Kidney tubule cell (primary cell): Measurements from ENCODE around the gene ARHGAP26.

ENCODE experiments used
- DNase-seq: peaks from one replicate; pipeline ENCODE4 v3.0.0-alpha.2; 2018; ENCODE audit warnings: low spot score

The ARHGAP26 gene

GRCh38 chr5:143165049-143165880 lies 395.1 kb downstream of the ARHGAP26 start:
- DNase-seq = no peak

DNA sequence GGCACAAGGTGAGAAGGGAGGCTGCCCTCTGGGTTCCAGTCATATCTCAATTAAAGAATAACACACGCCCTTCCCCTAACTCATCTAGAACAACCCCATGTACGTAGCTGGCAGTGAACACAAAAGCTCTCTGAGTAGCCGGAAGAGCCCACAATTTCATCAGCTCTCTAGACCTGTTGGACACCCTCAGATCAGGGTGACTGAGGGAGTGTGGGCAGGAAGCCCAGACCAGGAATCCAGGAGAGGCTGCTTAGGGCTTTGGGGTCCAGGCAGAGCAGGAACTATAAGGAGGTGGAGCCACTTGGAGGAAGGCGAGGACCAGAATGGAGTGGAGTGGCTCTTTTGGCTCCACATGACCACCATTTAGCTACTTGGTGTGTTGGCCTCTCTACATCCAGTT lies 395.9 kb downstream of the ARHGAP26 start:
- peak; percentile 25 for DNase-seq

GRCh38 chr5:143166661-143167420 lies 396.7 kb downstream of the ARHGAP26 start:
- DNase-seq = peak; percentile 93

DNA sequence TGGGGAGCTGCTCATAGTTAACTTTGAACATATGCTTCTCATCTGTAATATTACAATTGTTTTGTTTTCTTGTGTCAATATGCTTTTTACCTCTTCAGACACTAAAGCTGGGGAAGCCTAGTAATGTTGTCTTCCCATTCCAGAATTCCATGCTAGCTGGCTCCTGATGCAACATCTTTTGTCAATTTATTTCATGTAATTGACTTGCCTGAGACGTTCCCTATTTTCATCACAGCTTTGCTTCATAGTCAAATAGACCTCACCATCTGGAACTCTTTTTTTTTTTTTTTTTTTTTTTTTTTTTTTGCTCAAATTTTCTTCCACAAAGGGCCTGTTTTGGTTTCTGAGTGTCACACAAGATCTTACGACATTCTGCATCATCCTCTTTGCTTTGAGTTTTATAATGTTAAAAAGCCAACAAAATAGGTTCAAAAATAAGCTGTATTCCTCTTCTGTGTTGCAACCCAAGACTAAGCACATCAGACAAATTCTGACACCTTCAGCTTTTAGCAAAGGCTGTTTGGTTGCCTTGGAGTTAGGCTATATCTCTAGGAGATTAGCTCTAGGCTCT lies 398.1 kb downstream of the ARHGAP26 start:
- DNase-seq = no peak

DNA sequence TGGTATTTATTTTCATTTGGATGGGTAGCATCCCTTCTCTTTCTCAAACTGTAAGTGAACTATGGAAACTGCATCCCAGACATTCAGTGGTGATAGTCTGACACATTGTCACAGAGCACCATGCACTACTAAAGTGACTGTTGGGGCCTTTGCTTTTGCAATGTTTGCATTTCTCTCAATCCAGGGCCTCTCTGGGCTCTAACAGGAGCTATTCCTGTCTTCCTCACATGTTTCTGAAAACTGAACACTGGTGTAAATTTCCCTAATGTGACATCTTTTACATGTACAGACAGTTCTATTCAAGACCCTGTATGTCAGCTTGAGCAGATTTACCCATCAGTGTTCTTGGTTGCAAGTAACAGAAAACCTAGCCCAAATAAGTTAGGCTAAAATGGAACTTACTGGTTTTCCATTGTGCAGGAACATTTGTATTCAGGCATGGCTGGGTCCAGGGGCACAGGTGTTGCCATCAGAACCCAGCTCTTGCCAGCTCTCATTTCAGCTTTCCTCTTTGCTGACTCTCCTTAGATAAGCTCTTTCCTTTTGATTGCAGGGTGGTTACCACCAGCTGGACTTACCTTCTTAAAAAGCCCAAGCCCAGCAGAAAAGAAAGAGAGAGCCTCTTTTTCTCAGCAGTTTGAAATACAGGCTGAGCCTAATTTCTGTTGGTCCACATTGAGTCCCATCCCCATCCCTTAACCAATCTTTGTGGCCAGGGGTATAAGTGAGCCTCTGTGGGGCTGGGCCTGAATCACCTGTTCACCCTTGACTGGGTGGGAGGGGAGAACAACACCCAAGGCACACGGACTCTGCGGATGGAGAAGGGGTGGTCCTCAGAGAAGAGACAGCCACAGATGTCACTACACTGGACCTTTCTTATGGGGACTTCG lies 399.0 kb downstream of the ARHGAP26 start:
- DNase-seq = no peak

DNA sequence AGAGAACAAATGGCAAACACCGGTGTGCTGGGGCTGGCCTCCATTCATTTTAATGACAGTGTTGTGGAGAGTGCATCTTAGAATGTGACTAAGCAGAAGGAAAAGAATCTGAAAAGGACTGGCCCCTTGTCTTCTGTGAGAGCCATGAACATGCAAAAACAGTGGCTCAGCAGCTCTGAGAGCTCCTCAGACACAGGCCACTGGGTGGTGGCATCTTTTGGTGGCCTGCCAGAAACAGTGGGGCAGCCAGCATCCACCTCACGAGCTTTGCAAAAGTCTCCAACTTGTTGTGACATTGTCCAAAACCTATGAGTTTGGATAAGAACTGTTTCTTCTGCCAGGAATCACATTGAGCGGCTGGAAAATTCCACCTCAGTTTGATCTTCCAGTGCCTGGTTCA lies 399.9 kb downstream of the ARHGAP26 start:
- DNase-seq = no peak

GRCh38 chr5:143170977-143171376 lies 400.8 kb downstream of the ARHGAP26 start:
- no peak for DNase-seq

DNA sequence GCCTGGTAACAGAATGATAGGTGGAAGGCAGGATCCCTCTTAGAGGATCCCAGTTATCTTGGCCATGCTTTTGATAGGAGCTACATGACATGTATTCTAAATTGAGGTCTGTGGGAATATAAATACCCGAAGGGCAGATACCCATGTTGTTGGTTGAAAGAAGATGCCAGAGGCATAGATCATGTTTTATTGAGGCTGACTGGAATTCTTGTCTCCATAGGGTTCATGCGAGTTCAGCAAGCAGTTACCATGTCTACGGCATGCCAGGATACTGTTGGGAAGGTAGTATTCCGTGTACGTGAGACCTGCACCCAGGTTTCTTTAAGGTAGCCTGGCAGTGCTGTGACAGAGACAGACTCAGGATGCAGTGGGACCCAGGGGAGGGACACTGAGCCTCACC lies 402.6 kb downstream of the ARHGAP26 start:
- DNase-seq = peak; percentile 51

- no peak for DNase-seq
Measured at GRCh38 chr5:143173139-143173889, 403.1 kb downstream of the ARHGAP26 start.

GRCh38 chr5:143174714-143175398 lies 404.7 kb downstream of the ARHGAP26 start:
- peak; percentile 87 for DNase-seq

GRCh38 chr5:143176048-143176447 lies 405.9 kb downstream of the ARHGAP26 start:
- peak; percentile 54 for DNase-seq

GRCh38 chr5:143177263-143177983 lies 407.2 kb downstream of the ARHGAP26 start:
- DNase-seq = peak; percentile 99

GRCh38 chr5:143179126-143179740 lies 409.1 kb downstream of the ARHGAP26 start:
- no peak for DNase-seq

GRCh38 chr5:143180751-143181150 lies 410.6 kb downstream of the ARHGAP26 start:
- peak; percentile 49 for DNase-seq

GRCh38 chr5:143181173-143181572 lies 411.0 kb downstream of the ARHGAP26 start:
- DNase-seq = no peak

- no peak for DNase-seq
Measured at GRCh38 chr5:143182106-143182505, 411.9 kb downstream of the ARHGAP26 start.

DNA sequence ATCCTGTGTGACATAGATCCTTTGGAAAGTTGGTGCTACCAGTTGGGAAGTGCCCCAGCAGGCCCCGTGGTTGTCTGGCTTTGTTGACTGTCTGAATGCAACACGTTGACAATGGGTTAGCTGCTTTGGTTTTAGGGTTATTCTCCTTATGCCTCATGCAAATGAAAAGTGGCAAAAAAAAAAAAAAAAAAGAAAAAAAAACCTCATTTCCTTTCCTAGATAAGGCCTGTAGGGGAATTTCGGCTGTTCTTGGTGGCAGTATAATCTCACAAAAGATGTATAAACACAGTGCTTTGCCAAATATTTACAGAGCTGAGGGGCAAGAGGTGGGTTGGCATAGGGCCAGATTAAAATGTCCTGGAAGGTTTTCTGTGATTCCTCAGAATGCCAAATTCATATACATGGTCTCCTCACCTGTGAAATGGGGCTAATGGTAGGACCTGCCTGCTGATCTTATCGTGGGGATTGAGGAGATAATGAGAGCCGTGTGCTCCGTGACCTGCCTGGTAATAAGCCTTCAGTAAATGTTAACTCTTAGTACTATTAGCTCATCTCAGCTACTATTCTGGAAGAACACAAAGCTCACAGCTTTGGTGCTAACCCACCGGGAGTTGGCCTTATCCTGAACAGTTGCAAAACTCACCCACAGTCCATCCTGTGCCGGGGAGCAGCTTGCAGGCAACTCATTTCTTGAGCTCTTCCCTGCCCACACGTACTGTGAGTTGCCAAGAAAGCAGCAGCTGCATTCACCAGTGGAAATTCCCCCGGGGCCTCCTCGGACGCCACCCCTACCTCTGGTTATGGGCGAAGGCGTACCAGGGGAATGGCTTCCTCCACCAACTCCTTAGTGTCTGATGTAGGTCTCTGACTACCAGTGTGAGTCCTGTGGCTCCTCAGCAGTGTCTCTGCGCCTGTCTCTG lies 413.0 kb downstream of the ARHGAP26 start:
- DNase-seq = no peak

GRCh38 chr5:143183989-143184388 lies 413.8 kb downstream of the ARHGAP26 start:
- DNase-seq = no peak
